Retinal pigment epithelial cell (primary cell): ENCODE results near the gene ARHGAP24.

Source experiments
- DNase-seq: peaks from one replicate; pipeline ENCODE4 v3.0.0-alpha.2; 2010; ENCODE audit warnings: low read depth
- H3K4me3 ChIP-seq: 2 replicates; pipeline ENCODE4 v1.5.1; 2011; ENCODE audit warnings: mild to moderate bottlenecking, low read length, control low read depth, moderate library complexity
- TF ChIP-seq, protein P1 (sequence below): conservative IDR thresholded peaks from 2 replicates; pipeline ENCODE4 v1.5.1; 2011; ENCODE audit warnings: low read depth, low read length, control low read depth, inconsistent platforms

The ARHGAP24 gene

DNA sequence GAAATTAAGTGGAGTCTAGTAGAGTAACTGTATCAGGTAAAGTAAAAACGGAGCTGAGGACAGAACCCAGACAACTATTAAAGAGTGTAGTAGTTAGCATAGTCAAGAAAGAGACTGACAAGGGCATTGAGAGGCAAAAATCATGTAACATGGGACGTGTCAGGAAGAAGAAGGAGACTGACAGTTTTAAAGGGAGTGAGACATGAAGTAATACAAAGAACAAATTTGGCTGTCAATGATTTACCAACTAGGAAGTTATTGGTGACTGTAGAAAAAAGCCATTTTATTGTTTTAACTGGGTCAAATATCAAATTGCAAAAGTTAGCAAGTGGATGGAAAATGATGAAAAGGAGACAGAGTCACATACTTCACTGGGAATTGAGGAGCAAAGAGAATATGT is 462.6 kb downstream of the ARHGAP24 start:
- TF ChIP-seq, protein P1, sequence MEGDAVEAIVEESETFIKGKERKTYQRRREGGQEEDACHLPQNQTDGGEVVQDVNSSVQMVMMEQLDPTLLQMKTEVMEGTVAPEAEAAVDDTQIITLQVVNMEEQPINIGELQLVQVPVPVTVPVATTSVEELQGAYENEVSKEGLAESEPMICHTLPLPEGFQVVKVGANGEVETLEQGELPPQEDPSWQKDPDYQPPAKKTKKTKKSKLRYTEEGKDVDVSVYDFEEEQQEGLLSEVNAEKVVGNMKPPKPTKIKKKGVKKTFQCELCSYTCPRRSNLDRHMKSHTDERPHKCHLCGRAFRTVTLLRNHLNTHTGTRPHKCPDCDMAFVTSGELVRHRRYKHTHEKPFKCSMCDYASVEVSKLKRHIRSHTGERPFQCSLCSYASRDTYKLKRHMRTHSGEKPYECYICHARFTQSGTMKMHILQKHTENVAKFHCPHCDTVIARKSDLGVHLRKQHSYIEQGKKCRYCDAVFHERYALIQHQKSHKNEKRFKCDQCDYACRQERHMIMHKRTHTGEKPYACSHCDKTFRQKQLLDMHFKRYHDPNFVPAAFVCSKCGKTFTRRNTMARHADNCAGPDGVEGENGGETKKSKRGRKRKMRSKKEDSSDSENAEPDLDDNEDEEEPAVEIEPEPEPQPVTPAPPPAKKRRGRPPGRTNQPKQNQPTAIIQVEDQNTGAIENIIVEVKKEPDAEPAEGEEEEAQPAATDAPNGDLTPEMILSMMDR = no peak
- H3K4me3 ChIP-seq = no peak overlapping the region
- no peak for DNase-seq

DNA sequence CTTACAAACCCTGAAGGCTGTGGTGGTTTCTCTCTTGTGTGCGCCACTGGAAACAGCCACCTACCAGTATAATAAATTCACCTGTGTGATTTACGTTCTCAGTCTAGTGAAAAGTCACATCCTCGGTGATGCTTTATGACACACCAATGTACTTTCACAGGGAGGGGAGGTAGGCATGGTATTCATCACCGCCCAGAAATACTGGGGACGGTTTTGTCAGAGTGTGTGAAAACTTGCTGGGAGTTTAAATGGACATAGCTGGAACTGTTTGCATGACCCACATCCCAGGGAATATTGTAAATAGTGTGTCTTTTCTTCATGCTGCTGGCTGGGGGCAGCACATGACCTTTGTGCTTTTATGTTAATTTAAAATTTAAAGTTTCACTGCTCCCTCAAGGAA is 463.1 kb downstream of the ARHGAP24 start:
- DNase-seq = no peak
- no peak overlapping the region for H3K4me3 ChIP-seq
- TF ChIP-seq, protein P1 = no peak

DNA sequence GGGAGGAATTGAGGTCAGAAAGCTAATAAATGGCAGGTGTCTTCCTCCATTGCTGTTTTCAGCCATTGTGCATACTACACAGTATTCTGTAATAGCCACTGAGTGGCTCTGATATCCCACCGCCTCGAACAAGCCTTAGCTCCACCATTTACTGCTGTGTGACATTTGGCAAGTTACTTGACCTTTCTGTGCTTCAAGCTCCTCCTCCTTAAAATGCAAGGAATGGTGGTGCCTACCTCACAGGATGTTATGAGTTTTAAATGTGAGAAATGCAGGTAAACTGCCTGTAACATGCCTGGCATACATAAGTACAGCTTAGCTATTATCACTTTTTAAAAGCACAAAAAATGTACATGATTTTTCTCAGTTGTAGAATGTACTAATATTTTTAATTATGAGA is 464.0 kb downstream of the ARHGAP24 start:
- H3K4me3 ChIP-seq = no peak overlapping the region
- DNase-seq = no peak
- TF ChIP-seq, protein P1 = no peak

DNA sequence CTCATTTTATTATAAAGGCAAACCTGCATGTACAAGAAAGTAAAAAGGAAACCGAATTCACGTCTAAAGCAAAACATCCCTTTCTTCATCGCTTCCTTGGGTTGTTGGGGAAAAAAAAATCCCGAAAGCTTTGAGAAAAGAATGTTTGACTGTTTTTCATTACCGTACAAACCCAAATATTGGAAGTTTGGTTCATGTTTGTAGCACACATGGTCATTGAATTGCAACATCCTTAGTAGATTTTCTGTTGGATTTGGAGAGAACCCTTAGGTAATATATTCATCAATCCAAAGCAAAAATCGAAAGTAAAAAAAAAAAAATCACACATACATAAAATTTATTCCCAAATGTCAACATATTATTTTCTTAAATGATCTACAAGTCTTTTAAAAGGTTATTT is 464.6 kb downstream of the ARHGAP24 start:
- no peak for DNase-seq
- H3K4me3 ChIP-seq = no peak overlapping the region
- TF ChIP-seq, protein P1 = no peak

DNA sequence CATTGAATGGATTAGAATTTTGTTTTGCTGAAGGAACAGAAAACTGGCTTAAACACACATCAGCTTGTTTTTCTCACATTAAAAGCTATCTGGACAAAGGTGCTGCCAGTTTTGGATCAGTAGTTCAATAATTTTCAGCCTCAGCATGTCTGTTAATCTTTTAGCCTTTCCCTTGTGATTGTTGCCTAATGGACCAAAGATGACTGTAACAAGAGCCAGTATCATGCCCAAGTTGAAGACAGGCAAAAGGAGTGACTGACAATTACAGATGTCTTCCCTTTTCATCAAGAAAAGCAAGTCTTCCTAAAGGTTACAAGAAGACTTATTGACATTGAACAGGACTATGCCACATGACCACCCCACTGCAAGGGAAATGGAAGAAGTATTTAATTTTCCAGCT is 465.2 kb downstream of the ARHGAP24 start:
- no peak overlapping the region for H3K4me3 ChIP-seq
- no peak for DNase-seq
- TF ChIP-seq, protein P1 = no peak

DNA sequence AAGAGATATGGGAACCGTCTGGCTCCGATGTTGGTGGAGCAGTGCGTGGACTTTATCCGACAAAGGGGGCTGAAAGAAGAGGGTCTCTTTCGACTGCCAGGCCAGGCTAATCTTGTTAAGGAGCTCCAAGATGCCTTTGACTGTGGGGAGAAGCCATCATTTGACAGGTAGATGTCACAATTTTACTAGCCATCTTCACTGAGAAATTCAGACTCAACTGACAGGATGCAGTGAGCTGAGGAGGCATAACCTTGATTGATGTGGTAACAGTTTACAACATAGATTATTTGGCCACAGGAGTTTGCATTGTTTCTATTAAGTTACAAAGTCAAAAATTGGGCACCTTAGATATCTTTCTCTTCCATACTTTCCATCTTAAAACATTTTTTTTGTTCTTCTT is 467.2 kb downstream of the ARHGAP24 start:
- H3K4me3 ChIP-seq = no peak overlapping the region
- no peak for DNase-seq
- TF ChIP-seq, protein P1 = no peak

DNA sequence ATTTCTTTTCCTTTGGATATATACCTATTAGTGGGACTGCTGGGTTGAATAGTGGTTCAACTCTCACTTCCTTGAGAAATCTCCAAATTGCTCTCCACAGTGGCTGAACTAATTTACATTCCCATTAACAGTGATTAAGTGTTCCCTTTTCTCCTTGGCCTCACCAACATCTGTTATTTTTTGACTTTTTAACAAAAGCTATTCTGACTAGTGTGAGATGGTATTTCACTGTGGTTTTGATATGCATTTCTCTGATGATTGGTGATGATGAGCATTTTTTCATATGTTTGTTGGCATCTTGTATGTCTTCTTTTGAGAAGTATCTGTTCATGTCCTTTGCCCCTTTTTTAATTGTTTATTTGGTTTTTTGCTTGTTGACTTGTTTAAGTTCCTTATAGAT is 471.9 kb downstream of the ARHGAP24 start:
- TF ChIP-seq, protein P1 = no peak
- DNase-seq = no peak
- H3K4me3 ChIP-seq = no peak overlapping the region
